ENCODE data around the gene NDUFV2. TPM values are rescaled to one million over a fixed set of nuclear protein-coding genes. Genes with fewer than 3 reads are reported as not detected.

NDUFV2 gene
- total RNA-seq (147 and 152 TPM in 2 replicates), polyA plus RNA-seq (49.9 and 65.7 TPM in 2 replicates), polyA minus RNA-seq (34.1 and 35.6 TPM in 2 replicates), Bru-seq, nascent RNA (percentile 98 among the genes with signal in this experiment), BruChase-seq, experiment 1, labeled RNA remaining after a 6-hour chase (percentile 93 among the genes with signal in this experiment), BruChase-seq, experiment 2, labeled RNA remaining after a 2-hour chase (percentile 93 among the genes with signal in this experiment)
- polyA plus RNA-seq (2011; cell fraction: cytosol; rRNA removed), result 113 and 124 TPM in 2 replicates
- polyA plus RNA-seq (2011; cell fraction: nucleus; rRNA removed), result 62.7 and 69.5 TPM in 2 replicates
- polyA plus RNA-seq (2012), result 131 and 161 TPM in 2 replicates
- 33.0 TPM for polyA minus RNA-seq (2011; cell fraction: cytosol; rRNA and poly(A)+ RNA removed)
- polyA minus RNA-seq (2011; cell fraction: nucleus; rRNA and poly(A)+ RNA removed), result 70.7 and 82.1 TPM in 2 replicates
- long read RNA-seq, transcript NDUFV2-201 (8 exons, 930 nt), result major isoform, 672 of 705 reads
- long read RNA-seq, partial matches to known transcripts, result 14 of 705 reads
- long read RNA-seq, other reads (novel, unspliced or antisense), result 18 of 705 reads

DNA sequence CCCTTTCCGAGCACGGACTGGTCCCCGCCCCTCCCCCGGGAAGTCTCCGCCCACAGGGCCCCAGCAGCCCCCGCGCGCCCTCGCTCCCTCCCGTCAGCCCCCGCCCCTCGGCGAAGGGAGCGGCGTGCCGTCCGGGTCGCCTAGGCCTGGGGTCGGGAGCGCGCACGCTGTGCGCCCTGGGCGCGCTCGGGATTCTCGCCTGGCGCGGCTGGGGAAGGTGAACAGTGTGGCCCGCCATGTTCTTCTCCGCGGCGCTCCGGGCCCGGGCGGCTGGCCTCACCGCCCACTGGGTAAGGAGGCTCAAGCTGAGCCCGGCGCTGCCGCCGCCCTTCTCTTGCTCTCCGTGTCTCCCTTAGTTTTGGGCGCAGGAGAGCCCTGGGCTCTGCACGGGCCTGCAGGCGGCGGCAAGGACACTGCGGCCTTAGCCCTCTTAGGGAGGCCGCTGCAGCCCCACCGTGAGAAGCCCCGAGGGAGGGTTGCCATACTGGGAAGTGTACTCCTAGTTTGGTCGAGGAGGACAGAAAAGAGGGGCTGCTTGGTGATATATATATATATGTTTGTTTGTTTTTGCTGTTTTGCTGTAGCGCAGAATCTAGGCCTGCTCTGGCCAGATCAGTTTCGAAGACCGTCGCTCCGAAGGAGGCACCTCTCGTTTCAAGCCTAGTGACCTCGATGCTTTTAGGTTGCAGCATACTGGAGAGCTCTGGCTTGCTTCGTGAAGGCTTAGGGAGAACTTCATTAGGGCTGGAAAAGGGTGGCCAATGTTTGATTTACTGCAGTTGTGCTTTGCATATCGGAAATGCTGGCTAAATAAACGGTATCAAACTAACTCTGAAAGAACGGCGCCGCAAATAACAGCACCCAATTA lies at the start of gene NDUFV2:
Gene NDUFV2 (plus strand): TSS at position 192 of the 868 bp plus-strand sequence. CDS start 45 bp downstream, at position 237.
- dilution Hi-C loops (cut with MboI; ENCODE audit: extremely low pct_ligation_motif_present, low sequenced_read_pairs), result no loop called here
- TF ChIP-seq MAX (IDR thresholded peaks at IDR 0.05; ENCODE audit: insufficient read depth, insufficient read length) (peak; percentile 10), CTCF (IDR thresholded peaks at IDR 0.05; ENCODE audit: extremely low read depth in 1 of 2, insufficient read depth in 1 of 2, low read depth in 1 of 2, low read length in 2 of 2) (no peak), JUN (IDR thresholded peaks at IDR 0.05; ENCODE audit: borderline replicate concordance, insufficient read depth, insufficient read length, low read depth) (no peak), FOS (IDR thresholded peaks at IDR 0.05; ENCODE audit: borderline replicate concordance, insufficient read depth, low read length) (no peak), POLR2AphosphoS5 (IDR thresholded peaks at IDR 0.05; ENCODE audit: insufficient read depth, low read depth, low read length) (peak; percentile 58), POLR2A (IDR thresholded peaks at IDR 0.05; ENCODE audit: low read depth, low read length) (no peak)
- Histone ChIP-seq H3K36me3 (ENCODE audit: control insufficient read depth in 2 of 2, extremely low read depth in 1 of 2, insufficient read depth in 2 of 2, low read length in 2 of 2) (peaks cover 0 to 2% of the 10 kb centered on the region in 2 experiments), H3K4me1 (ENCODE audit: control insufficient read depth, extremely low read depth, insufficient read depth, low read length) (peaks cover 46% of the 10 kb centered on the region), H4K20me1 (replicated peaks; ENCODE audit: control insufficient read depth, extremely low read depth, insufficient read depth, low read length) (peaks cover 6% of the 10 kb centered on the region), H3K9me1 (replicated peaks; ENCODE audit: control insufficient read depth, extremely low read depth, insufficient read depth, low read length) (no peaks in the 10 kb centered on the region), H3K9me3 (replicated peaks; ENCODE audit: control insufficient read depth, insufficient read depth, low read length) (no peaks in the 10 kb centered on the region), H2AFZ (ENCODE audit: low read depth, low read length) (peak within 1 kb of the TSS; percentile 47), H3K4me2 (ENCODE audit: insufficient read depth, low read length) (peak within 1 kb of the TSS; percentile 99), H3K27me3 (ENCODE audit: control insufficient read depth in 2 of 2, insufficient read depth in 2 of 2, low read length in 2 of 2) (no peaks in the 10 kb centered on the region), H3K4me3 (replicated peaks in 1 of 3; ENCODE audit: insufficient read depth in 1 of 3, low read depth in 1 of 3, low read length in 3 of 3) (peak within 1 kb of the TSS; percentile 69 to 98 (median 92)), H3K79me2 (ENCODE audit: control insufficient read depth, insufficient read depth, low read length) (peaks cover 52% of the 10 kb centered on the region), H3K27ac (ENCODE audit: insufficient read depth, low read depth, low read length) (peak within 1 kb of the TSS; percentile 95), H3K9ac (replicated peaks; ENCODE audit: extremely low read depth, insufficient read depth, low read length) (peak within 1 kb of the TSS; percentile 98)
- ChIA-PET POLR2A (interaction anchor here (0.6 kb wide), 1 partner anchor 232 kb away, joined by 3 read pairs; the partner anchor contains the start of gene TWSG1), CTCF (interaction anchor here (1.0 to 3.1 kb wide), 9 partner anchors 11 to 414 kb away, joined by 3 to 23 read pairs (median 5); partner anchors contain the start of gene ANKRD12)
- intact Hi-C loops (cut with micrococcal nuclease), result loop anchor here (1.0 to 5.0 kb wide), 6 partner anchors 8 to 373 kb away; partner anchors contain the start of genes ANKRD12, RALBP1 and TWSG1
- peak; percentile 89 for FAIRE-seq
- TSS peak; percentile 55 for BruUV-seq (replicated peaks)
- DNase-seq (ENCODE audit: low read depth, low spot score), result peak; percentile 95

Measured in endothelial cell of umbilical vein (primary cell).